ENCODE results near the gene RBM38.
"Not testable (repeated sequence)": the region's sequence is repeated elsewhere in the genome, so short reads cannot be mapped to it uniquely, and the experiment has no call there.

Gene RBM38

DNA sequence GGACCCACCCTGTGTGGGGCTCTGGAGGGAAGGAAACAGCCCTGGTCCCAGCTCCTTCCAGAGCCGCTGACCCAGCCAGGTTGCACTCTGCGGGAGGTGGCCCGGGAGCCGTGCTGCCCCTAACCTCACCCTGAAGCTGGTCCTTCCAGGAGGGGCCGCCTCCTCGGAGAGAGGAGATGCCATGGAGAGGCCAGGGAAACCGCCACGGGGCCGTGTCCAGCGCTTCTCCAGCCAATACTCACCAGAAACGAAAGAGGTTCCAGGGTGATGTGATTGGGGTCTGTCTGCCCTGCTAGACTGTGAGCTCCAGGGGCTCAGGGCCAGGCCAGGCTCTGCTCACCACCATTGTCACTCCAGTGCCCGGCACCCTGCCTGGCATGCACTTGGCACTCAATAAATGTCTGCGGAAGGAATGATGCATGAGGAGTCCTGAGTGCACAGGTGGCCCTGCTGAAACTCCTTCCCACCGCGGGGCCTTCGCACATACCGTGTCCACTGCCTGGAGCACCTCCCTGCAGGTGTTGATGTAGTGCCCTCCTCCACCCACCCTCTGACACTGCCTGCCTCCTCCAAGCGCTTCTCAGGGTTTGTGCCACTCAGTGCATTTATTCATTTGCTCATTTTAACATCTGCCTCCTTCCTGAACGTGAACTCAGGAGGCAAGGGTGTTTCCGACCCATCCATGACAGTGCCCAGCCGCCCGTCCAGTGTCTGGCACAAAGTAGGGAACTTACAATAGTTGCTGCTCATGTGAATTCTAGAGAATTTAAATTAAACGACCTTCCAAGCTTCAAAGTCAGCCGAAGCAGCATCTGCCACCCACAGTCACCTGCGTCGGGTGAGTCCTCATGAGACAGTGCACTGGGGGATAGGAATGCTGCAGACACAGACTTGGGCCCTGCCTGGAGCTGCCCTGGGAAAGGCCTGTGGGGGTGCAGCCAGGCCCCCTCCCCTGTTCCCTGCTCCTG lies 30.3 kb downstream of the RBM38 start:
- no peak for DNase-seq

DNA sequence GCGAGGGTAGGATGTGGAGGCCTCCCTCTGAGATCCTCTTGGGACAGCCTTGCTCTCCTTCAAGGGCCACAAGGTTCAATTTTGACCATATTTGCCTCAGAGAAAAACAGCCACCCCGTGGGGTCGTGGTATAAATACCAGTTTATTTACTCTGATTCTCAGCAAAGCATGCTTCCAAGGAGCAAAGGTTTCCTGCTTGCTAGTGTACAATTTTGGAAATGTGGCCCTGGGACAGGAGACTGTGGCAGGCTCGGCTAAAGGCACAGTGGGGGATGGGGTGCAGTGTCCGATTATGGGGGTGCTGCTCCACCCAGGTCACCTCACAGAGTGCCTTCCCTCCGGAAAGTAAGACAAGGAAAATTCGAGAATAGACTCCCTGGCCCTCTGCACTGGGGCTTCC lies 31.1 kb downstream of the RBM38 start:
- DNase-seq = no peak

DNA sequence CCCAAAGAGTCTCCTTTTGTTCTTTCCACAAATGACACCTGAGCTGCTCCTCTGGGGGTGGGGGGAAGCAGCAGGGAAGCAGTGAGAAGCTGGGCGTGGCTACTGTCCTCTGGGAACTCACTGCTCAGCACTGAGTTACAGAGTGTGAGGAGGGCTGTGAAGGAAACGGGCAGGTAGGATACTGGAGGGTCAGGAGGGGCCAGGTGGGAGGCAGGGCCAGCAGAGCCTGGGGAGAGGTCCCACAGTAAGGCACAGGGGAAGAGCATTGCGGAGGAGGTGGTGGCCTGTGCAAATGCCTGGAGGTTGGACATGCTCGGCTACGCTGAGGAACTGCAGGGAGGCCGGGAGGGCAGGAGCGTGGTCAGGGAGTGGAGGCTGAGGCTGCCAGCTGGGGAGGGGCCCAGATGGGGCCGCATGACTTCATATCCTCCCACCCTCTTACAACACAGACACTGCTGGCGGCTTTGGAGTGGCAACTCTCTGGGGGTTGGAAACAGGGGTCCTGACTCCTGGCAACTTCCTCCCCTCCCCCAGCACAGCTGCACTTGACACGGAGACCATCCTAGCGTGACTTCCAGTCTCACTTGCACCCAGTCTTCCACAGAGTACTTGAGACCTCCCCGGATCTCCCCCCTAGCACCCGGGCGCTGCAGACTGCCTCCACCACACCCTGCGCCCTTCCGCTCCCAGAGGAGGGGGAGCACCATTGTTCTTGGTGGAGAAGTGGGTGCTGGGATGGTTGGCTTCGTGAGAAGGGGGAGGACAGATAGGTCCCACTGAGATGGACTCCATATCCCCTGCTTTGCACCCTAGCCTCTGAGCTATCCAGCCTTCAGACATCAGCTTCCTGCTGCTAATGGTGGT lies 34.2 kb downstream of the RBM38 start:
- no peak for DNase-seq

DNA sequence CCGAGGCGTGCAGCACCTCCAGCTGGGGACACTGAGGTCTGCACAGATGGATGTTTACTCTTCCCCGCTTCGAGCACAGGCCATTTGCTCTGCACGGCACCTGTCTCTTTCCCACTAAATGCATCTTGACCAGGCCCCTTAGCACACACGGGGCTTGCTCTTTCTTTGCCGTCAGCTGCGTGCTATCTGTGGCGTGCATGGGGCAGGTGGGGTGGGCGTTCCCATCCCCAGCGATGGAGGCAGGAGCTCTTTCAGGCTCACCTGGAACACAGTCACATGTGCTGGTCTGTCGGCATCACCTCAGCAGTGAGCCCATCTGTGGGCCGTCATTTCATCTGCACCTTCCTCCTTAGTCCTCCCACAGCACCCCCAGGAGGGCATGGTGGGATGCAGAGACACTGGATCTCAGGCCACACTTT lies 35.1 kb downstream of the RBM38 start:
- DNase-seq = no peak

DNA sequence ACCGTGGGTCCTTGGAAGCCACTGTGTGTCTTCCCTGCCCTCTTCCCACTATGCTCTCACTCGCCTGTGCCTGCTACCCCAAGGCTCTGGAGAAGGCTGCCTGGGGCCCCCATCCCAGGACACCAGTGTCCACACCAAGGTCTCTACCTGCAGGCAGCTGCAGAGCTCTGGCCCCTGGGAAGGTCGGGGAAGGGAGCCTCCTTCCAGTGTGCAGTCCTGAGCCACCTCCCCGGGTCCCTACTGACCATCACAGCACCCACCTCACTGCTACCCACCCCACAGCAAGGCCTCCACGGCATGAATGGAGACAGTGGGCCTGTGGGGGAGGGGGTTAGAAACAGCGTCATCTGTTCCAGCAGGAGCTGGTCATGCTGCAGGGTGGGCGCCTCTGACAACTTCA lies 35.6 kb downstream of the RBM38 start:
- no peak for DNase-seq

DNA sequence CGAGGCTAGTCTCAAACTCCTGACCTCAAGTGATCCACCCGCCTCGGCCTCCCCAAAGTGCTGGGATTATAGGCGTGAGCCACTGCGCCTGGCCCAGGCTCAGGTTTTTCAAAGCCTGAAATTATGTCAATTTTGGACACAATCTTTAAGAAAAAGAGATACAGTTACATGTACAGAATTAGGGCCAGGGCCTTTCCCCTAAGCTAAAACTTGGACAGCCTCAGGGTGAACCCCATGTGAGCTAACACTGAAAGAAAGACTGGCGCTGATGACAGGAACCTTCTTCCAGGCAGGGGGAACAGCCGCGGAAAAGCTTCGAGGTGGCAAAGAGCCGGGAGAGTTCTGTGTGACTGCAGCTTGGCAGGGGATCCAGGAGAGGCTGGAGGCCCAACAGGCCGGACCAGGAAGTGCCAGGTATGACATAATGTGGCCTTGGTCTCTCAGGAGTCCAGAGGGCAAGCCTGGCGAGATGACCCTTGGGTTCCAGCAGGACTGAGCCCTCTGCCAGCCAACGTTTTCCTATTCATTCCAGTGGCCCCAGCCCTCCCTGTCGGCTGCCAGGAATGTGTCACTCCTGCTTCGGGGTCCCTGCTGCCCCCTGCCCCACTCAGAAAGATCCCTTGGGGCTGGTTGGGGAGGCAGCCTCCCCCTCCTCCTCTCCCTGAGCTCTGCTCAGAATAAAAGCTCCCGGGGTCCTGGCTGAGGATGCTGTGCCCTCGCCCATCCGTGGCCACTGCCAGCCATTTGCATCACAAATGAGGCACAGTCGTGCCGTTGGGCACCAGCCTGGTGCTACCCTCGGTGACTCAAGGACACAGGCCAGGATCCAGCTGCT lies 37.3 kb downstream of the RBM38 start:
- no peak for DNase-seq

DNA sequence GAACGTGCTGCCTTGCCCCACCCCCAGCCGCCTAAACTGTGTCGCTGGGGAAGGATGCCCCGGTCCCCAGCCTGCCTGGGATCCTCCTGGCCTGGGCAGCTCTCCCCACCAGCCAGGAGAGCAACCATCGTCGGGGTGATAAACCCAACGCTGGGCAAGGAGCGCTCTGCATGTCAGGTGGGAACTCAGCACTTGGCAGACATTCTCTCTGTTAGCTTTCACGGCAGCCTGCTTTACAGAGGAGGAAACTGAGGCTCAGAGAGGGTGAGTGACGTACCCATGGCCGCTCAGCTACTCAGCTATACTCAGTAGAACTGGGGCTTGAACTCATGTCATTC lies 37.9 kb downstream of the RBM38 start:
- DNase-seq = no peak

DNA sequence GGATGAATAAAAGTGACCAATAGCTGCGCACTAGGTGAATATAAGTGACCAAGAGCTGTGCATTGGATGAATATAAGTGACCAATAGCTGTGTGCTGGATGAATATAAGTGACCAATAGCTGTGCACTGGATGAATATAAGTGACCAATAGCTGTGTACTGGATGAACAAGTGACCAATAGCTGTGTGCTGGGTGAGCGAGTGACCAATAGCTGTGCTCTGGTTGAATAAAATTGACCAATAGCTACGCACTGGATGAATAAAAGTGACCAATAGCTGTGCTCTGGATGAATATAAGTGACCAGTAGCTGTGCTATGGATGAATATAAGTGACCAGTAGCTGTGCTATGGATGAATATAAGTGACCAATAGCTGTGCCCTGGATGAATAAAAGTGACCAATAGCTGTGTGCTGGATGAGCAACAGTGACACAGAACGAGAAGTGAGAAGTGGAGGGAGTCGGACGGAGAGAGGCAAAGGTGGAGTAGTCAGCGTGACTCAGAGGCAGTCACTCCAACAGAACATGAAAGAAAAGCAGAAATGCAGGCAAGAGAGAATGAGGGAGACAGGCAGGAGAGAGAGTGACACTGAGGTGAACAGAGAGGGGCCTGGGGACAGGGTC lies 38.5 kb downstream of the RBM38 start:
- no peak for DNase-seq

DNA sequence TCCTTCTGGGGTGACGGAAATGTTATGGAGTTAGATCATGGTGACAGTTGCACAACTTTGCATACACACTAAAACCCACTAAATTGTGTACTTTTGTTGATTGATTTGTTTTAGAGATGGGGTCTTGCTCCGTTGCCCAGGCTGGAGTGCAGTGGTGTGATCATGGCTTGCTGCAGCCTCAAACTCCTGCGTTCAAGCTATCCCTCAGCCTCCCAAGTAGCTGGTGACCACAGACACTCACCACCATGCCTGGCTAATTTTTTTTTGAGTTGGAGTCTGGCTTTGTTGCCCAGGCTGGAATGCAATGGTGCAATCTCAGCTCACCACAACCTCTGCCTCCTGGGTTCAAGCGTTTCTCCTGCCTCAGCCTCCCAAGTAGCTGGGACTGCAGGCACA lies 39.0 kb downstream of the RBM38 start:
- not testable (repeated sequence) for DNase-seq

DNA sequence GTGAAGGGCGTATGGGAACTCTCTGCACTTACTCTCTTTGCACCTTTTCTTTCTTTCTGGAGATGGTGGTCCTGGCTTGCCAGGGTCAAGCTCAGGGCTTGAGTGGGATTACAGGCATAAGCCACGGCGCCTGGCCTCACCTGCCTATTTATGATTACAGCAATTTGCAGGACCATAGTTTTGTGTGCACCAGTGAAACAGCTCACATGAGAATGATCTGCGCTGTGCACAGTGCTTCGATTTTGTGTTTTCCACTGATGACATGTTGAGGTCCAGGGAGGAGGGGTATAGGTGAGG lies 40.3 kb downstream of the RBM38 start:
- no peak for DNase-seq

DNA sequence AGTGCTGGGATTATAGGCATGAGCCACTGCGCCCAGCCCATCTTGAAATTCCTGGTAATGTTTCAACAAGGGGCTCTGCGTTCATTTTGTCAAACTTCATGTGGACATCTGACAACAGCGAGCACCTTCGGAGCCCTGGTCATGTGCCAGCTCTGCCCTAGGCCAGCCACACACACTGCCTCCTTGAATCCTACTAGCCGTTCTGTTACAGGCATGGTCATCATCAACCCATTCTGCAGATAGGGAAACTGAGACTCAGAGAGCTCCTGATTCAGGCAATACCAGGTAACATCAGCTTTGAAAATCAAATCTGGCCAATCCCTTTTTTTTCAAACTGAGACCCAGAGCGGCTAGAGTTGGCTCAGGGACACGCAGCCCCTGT lies 41.3 kb downstream of the RBM38 start:
- DNase-seq = no peak

DNA sequence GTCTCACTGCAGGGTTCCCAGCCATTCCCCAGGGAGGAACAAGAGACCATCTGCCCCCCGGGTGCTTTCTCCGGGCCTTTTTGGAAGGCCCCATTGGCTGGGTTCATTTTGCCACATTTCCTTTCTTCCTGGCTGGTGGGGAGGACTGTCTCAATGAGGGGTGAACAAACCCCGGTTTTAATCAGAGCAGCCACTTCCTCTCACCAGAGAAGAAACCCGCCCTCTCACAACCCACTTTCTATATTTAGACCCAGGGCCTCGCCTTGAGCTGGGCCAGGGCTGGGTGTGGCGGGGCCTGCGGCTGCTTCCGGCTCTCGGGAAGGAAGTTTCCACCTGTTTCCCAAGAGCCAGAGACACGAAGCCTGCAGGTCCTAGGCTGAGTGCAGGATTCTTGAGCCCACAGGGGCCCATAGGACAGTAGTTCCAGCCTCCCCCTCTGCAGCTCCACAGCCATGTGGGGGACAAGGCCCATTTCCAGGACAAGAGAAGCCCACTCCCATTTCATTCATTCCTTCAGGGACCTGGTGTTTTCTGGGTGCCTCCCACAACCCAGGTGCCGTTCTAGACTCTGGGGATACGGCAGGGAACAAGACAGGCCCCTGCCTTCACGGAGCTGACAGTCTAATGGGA lies 41.8 kb downstream of the RBM38 start:
- DNase-seq = no peak

DNA sequence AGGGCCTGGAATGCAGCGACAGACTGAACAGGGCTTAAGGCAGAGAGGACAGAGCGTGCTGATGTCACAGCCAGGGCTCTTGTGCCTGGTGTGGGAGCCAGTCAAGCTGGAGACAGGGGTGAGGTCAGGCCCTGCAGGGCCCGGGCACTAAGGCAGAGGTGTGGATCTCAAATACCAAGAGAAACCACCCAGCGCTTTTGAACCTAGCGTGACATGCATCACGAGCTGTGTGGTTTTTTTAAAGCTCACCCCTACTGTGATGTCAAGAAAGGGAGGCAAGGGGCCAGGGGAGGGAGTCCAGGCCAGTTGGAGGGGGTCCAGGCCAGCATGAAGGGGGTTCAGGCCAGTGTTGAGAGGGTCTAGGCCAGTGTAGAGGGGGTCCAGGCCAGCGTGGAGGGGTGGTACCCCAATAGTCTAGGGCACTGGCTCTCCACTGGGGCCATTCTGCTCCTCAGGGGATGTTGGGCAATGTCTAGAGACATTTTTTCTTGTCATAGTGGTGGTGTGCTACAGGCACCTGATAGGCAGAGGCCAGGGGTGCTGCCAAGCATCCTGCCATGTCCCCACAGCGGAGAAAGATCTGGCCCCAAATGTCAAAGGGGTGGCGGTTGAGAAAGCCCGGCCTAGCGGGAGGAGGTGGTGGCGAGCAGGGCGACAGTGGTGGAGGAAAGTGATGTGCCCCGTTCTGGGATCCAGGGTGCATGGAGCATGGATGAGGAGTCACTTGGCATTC lies 42.6 kb downstream of the RBM38 start:
- no peak for DNase-seq

DNA sequence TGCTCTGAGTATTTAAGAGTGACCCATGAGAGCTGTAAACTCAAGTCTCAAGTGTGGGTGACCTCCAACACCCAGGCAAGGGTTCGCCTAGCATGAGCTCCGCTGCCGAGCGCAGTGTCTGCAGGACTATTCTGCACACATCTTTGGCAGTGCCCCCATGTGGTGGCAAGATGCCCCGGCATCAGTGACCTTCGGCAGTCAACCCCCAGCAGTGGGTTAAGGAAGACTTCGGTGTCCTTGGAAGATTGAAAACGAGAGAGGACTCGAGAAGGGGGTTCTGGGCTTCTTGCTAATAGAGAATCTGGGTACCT lies 43.1 kb downstream of the RBM38 start:
- no peak for DNase-seq

DNA sequence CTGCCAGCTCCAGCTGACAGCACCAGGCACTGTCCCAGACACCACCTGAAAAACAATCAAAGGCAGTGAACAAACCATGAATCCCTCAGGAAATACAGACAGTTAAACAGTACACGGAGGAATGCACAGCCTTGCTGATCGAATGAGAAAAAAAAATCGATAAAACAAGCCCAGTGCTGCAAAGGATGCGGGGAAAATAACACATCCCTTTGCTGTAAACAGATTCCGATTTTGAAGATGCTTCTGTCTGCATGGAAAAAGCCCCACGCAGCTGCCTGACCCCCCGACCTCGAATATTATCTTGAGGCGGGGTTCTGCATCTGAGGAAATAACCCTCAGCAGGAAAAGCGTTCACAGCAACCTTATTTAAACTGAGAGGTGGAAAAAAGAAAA lies 43.9 kb downstream of the RBM38 start:
- no peak for DNase-seq

DNA sequence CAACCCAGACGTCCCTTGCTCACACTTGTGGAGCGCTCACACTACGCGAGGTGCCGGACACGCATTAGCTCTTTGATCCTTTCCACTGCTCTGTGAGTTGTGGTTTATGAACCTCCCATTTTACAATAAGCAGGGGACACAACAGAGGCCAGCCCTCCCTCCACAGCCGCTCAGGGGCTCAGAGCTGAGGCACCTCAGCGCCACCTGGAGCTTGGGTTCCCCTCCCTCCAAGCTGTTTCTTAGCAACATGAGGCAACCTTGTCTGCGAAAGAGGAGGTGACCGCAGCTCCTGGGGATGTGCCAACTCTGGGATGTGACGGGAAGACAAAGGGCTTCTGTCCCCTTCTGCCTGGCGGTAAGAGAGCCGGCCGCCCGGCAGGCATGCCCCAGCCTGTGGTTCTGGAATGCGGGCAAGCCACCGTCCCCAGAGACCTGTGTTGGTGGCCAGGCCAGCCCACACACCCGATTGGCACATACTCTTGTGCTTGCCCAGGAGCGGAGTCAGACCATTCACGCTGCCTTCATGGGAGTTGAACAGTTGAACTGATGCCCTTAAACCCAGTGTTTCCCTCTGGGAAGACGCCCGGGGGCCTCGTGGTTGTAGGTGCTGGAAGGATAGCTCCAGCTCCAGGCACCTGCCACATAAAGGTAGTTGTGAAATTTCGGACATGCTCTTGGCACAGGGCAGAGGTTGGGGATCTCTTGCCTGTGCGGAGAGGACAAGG lies 44.5 kb downstream of the RBM38 start:
- no peak for DNase-seq

DNA sequence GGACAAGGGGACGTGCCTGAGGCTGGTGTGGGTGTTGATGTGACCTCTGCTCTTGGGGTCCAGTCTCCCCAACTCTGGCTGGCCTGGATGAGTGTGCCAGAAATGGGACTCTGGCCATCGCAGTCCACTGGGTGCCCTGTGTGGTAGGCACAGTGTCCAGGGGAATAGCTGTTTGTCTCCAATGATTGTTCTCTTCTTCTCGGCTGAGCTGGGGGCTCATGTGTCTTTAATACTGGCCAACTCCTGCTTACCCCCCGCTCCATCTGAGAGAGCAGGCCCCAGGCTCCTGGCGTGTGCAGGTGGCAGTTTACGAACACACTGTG lies 45.0 kb downstream of the RBM38 start:
- DNase-seq = no peak

DNA sequence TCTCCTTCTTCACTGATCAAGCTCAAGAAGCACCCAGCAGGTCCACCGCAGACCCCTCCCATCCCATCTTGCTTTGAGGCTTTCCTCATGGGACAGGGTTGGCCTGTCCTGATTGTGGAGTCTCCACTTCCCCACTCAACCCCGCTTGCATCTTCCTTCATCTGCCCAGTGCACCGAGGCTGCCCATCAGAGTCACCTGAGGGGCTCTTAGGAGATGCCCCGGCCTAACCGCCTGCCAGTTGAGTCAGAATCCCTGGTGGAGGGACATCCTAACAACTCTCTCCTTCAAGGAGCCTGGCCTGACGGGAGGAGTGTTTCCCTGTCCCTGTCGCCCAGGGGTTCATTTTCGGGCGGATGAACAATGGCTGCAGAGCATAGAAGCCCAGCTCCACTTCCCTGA lies 46.1 kb downstream of the RBM38 start:
- no peak for DNase-seq

DNA sequence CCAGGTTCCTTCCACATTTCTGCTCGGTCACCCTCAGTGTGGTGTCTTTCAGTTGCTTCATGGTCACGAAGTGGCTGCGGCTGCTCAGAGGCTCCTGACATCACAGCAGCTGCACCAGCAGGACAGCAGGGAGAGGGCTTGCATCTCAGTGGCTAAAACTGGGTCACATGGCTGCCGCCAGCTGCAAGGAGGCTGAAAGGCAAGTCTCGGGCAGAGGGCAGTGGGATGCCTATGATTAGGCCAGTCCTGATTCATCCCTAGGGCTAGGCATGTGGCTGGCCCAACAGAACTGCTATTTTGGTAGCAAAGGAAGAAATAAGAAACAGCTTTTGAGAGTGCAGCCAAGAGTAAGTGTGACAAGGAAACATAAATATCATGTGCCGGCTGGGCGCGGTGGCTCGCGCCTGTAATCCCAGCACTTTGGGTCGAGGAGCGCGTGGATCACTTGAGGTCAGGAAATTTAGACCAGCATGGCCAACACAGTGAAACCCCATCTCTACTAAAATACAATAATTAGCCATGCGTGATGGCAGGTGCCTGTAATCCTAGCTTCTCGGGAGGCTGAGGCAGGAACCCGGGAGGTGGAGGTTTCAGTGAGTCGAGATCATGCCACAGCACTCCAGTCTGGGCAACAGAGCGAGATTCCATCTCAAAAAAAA lies 46.6 kb downstream of the RBM38 start:
- DNase-seq = no peak

DNA sequence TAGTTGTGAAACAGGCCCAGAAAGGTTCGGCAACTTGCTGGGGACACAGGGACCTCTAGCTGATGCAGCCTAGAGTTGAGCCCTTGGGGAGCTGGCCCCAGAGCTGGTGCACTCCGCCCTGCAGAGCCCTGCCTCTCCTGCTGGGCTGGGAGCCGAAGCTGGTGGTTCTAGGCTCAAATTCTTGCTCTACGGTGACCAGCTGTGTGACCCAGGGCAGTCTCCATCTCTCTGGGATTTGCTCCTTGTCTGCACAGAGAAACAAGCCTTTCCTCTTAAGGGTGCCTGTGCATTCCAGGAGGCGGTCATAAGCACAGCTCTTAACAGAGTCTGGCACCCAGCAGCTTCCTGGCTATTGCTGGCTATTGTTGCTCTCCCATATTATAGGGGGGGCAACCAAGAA lies 47.4 kb downstream of the RBM38 start:
- no peak for DNase-seq

DNA sequence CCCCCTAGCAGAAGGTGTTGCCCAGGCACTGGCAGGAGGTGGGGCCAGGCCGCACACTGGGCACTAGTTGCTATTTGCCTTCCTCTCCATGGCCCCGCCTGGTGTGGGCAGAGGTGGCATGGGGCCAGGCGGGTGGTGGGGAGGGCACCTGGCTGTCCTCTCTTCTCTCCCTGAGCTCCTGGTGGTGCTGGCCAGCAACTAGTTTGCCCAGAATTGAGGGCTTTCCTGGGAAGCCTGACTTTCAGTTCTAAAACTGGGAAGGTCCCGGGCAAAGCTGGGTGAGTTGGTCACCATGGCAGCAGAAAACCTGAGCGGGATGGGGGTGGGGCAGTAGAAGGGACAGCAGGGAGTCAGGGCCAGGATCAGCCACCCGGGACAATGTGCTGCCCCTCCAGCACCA lies 48.2 kb downstream of the RBM38 start:
- no peak for DNase-seq
